ENCODE measurements around the gene SSH2. TPM values are rescaled to one million over a fixed set of nuclear protein-coding genes. Genes with fewer than 3 reads are reported as not detected.

The SSH2 gene
- total and polyA plus RNA-seq, 2 of the 13 experiments (the other 11 are each of a cell fraction or from before 2014, with no cell fraction given): 6.0 to 6.4 TPM

DNA sequence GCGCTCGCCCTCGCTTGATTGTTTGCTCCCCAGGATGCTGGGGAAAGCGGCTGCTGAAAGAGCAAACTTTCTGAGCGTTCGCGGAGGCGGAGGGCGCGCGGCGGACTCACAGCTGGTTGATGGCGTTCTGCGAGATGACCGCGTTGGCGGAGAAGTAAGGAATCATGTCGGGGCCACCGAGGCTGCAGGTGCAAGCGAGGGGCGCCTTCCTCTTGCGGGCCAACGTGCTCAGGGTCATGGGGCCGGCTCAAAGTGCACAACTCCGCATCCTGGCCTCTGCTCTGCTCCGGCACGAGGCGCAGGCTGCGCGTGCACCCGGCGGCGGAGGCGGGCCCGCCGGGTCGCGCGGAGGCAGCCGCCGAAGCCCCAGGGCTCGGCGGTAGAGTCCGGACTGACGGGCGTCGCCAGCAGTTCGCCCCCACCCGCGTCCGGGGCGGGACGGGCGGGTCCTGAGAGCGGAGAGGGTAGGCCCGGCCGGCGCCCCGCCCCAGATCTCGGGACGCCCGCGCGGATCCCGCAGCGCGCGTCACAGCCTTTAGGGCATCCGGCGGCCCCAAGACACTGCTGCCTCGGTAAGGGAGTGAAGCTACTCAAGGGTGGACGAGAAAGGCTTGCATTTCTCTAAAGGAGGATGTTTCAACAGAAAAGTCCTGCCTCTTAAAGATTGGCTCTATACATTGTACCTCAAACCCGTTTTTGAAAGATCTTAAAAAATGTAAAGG, 168.8 kb downstream of the SSH2 start (continued):
- TF ChIP-seq TBX2 (CRISPR knock-in tag; IDR thresholded peaks at IDR 0.05; ENCODE audit: borderline replicate concordance): peak; percentile 29; the same call in 1 of the 2 replicates
- peak; percentile 45 for TF ChIP-seq IKZF4 (CRISPR knock-in tag; IDR thresholded peaks at IDR 0.05; ENCODE audit: borderline replicate concordance, low read depth, not compliant biosample characterization)
- no peak for TF ChIP-seq KDM4B (CRISPR knock-in tag; IDR thresholded peaks at IDR 0.05)
- TF ChIP-seq ZNF101 (CRISPR knock-in tag; IDR thresholded peaks at IDR 0.05; ENCODE audit: borderline replicate concordance, low read depth): no peak
- TF ChIP-seq TRIM24 (CRISPR knock-in tag; IDR thresholded peaks at IDR 0.05): no peak
- TF ChIP-seq, protein P1, sequence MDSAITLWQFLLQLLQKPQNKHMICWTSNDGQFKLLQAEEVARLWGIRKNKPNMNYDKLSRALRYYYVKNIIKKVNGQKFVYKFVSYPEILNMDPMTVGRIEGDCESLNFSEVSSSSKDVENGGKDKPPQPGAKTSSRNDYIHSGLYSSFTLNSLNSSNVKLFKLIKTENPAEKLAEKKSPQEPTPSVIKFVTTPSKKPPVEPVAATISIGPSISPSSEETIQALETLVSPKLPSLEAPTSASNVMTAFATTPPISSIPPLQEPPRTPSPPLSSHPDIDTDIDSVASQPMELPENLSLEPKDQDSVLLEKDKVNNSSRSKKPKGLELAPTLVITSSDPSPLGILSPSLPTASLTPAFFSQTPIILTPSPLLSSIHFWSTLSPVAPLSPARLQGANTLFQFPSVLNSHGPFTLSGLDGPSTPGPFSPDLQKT (CRISPR knock-in tag; IDR thresholded peaks at IDR 0.05; ENCODE audit: borderline replicate concordance): no peak
- TF ChIP-seq, protein P2, sequence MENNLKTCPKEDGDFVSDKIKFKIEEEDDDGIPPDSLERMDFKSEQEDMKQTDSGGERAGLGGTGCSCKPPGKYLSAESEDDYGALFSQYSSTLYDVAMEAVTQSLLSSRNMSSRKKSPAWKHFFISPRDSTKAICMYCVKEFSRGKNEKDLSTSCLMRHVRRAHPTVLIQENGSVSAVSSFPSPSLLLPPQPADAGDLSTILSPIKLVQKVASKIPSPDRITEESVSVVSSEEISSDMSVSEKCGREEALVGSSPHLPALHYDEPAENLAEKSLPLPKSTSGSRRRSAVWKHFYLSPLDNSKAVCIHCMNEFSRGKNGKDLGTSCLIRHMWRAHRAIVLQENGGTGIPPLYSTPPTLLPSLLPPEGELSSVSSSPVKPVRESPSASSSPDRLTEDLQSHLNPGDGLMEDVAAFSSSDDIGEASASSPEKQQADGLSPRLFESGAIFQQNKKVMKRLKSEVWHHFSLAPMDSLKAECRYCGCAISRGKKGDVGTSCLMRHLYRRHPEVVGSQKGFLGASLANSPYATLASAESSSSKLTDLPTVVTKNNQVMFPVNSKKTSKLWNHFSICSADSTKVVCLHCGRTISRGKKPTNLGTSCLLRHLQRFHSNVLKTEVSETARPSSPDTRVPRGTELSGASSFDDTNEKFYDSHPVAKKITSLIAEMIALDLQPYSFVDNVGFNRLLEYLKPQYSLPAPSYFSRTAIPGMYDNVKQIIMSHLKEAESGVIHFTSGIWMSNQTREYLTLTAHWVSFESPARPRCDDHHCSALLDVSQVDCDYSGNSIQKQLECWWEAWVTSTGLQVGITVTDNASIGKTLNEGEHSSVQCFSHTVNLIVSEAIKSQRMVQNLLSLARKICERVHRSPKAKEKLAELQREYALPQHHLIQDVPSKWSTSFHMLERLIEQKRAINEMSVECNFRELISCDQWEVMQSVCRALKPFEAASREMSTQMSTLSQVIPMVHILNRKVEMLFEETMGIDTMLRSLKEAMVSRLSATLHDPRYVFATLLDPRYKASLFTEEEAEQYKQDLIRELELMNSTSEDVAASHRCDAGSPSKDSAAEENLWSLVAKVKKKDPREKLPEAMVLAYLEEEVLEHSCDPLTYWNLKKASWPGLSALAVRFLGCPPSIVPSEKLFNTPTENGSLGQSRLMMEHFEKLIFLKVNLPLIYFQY (CRISPR knock-in tag; IDR thresholded peaks at IDR 0.05; ENCODE audit: borderline replicate concordance): 0 out of 2 replicates have a peak, but pooled peaks have one; percentile 42
- TF ChIP-seq NR3C1 (CRISPR knock-in tag; IDR thresholded peaks at IDR 0.05): no peak
- TF ChIP-seq ZFY (CRISPR knock-in tag; IDR thresholded peaks at IDR 0.05): peak; percentile 82
- TF ChIP-seq, protein P3, sequence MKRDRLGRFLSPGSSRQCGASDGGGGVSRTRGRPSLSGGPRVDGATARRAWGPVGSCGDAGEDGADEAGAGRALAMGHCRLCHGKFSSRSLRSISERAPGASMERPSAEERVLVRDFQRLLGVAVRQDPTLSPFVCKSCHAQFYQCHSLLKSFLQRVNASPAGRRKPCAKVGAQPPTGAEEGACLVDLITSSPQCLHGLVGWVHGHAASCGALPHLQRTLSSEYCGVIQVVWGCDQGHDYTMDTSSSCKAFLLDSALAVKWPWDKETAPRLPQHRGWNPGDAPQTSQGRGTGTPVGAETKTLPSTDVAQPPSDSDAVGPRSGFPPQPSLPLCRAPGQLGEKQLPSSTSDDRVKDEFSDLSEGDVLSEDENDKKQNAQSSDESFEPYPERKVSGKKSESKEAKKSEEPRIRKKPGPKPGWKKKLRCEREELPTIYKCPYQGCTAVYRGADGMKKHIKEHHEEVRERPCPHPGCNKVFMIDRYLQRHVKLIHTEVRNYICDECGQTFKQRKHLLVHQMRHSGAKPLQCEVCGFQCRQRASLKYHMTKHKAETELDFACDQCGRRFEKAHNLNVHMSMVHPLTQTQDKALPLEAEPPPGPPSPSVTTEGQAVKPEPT (CRISPR knock-in tag; IDR thresholded peaks at IDR 0.05; ENCODE audit: low read depth): peak; percentile 47; the same call in 1 of the 2 replicates
- TF ChIP-seq ZNF547 (CRISPR knock-in tag; IDR thresholded peaks at IDR 0.05): peak; percentile 76
- no peak for TF ChIP-seq HOXA5 (CRISPR knock-in tag; IDR thresholded peaks at IDR 0.05)
- TF ChIP-seq ATM (IDR thresholded peaks at IDR 0.05; ENCODE audit: borderline replicate concordance): no peak
- no peak for TF ChIP-seq SP2 (CRISPR knock-in tag; IDR thresholded peaks at IDR 0.05)
- TF ChIP-seq, protein P4, sequence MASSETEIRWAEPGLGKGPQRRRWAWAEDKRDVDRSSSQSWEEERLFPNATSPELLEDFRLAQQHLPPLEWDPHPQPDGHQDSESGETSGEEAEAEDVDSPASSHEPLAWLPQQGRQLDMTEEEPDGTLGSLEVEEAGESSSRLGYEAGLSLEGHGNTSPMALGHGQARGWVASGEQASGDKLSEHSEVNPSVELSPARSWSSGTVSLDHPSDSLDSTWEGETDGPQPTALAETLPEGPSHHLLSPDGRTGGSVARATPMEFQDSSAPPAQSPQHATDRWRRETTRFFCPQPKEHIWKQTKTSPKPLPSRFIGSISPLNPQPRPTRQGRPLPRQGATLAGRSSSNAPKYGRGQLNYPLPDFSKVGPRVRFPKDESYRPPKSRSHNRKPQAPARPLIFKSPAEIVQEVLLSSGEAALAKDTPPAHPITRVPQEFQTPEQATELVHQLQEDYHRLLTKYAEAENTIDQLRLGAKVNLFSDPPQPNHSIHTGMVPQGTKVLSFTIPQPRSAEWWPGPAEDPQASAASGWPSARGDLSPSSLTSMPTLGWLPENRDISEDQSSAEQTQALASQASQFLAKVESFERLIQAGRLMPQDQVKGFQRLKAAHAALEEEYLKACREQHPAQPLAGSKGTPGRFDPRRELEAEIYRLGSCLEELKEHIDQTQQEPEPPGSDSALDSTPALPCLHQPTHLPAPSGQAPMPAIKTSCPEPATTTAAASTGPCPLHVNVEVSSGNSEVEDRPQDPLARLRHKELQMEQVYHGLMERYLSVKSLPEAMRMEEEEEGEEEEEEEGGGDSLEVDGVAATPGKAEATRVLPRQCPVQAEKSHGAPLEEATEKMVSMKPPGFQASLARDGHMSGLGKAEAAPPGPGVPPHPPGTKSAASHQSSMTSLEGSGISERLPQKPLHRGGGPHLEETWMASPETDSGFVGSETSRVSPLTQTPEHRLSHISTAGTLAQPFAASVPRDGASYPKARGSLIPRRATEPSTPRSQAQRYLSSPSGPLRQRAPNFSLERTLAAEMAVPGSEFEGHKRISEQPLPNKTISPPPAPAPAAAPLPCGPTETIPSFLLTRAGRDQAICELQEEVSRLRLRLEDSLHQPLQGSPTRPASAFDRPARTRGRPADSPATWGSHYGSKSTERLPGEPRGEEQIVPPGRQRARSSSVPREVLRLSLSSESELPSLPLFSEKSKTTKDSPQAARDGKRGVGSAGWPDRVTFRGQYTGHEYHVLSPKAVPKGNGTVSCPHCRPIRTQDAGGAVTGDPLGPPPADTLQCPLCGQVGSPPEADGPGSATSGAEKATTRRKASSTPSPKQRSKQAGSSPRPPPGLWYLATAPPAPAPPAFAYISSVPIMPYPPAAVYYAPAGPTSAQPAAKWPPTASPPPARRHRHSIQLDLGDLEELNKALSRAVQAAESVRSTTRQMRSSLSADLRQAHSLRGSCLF (CRISPR knock-in tag; IDR thresholded peaks at IDR 0.05; ENCODE audit: borderline replicate concordance): no peak
- TF ChIP-seq ZKSCAN5 (CRISPR knock-in tag; IDR thresholded peaks at IDR 0.05): no peak

Measured in HepG2 (cell line).